HG03060 (cell line): ENCODE results near the gene MXI1.

Experiments used
- ATAC-seq: cut with Tn5 transposase; IDR thresholded peaks from one replicate; pipeline ENCODE4 v1.9.1; 2021; ENCODE audit warnings: low read depth, moderate number of reproducible peaks; ENCODE audit not compliant: unreplicated experiment

Gene MXI1

DNA sequence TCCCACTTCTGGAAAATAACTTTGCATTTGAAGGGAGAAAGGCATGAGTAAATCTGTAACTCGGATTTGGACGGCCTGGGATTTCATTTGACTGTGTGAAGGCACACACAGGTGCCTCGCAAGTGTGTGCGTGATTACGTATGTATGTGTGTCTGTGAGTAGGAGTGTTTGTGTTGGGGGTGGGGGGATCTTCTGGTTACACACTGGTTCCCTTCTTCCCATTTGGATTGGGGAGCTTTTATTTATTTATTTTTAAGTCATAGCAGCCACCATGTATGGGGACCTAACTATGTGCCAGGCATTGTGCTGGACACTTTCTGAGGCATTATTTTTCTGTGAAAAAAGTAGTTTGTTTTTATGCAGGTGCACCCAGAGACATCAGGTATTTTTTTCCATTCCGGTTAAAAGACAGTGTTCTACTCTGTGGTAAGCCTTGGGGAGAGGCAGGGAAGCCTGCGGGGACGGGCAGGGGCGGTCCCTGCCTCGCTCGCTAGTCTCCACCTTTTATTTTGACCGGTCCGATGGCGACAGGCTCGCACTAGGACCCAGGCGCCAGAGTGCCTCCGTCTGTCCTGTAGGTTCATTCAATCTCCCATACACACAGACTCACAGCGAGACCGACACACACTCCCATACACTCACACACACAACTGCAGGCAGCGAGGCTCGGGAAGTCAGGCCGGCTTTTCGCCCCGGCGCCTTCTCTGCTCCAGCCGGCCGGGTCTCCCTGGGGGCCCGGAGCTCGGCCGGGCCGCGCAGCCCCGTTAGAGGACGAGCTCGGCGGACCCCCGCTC lies at the start of gene MXI1:
MXI1 (plus strand) TSS at position 595 of the 794 bp plus-strand sequence. CDS start 204 bp downstream, outside the sequence.
- ATAC-seq: peak; percentile 36

- no peak for ATAC-seq
Observed at GRCh38 chr10:110158051-110159005, 49.1 kb upstream of the MXI1 start.

DNA sequence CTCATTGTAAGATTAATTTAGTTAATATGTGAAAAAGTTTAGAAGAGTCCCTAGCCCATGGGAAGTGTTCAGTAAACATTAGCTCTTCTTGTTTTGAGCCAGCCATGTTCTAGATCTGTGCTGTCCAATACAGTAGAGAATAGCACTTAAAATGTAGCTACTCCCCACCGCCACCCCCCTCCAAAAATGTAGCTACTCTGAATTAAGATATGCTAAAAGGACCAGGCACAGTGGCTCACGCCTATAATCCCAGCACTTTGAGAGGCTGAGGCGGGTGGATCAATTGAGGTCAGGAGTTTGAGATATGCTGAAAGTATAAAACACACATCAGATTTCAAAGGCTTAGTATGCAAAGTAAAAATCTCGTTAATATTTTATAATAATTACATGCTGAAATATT lies 47.3 kb upstream of the MXI1 start:
- ATAC-seq: no peak

- ATAC-seq: no peak
Observed at GRCh38 chr10:110160522-110160921, 46.9 kb upstream of the MXI1 start.

DNA sequence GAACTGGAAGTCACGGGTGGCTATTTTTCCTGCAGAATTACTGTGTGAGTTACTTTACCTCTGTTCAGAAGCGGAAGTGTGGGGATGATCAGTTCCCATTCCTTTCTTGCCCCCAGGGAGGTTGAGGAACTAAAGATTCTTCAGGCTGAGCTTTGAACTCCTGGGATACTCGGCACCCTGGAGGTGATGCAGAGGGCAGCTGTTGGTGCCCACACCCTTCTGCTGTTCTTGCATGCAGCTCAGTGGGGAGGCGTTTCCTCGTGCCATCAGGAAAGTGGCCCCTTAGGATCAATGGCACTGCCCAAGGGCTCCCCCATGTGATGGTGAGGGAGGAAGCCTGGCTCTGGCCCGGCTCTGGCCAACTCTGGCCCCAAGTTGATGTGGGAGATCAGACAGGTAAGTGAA lies 44.7 kb upstream of the MXI1 start:
- ATAC-seq: no peak

GRCh38 chr10:110163192-110163773 lies 44.1 kb upstream of the MXI1 start:
- no peak for ATAC-seq

- ATAC-seq: no peak
Observed at GRCh38 chr10:110163841-110164240, 43.6 kb upstream of the MXI1 start.

DNA sequence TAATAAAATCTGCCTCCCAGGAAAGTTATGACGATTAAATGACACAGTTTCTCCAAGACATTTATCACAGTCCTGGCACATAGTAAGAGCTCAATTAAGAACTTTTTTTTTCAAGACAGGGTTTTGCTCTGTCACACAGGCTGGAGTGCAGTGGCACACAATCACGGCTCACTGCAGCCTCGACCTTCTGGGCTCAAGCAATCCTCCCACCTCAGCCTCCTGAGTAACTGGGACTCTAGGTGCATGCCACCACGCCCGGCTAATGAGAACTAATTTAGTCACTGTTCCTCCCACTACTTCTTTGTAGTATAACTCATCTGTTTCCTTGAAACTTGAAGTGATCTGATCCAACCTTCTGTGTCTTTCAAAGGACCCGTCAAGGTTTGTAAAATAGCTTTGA lies 42.2 kb upstream of the MXI1 start:
- ATAC-seq: no peak

DNA sequence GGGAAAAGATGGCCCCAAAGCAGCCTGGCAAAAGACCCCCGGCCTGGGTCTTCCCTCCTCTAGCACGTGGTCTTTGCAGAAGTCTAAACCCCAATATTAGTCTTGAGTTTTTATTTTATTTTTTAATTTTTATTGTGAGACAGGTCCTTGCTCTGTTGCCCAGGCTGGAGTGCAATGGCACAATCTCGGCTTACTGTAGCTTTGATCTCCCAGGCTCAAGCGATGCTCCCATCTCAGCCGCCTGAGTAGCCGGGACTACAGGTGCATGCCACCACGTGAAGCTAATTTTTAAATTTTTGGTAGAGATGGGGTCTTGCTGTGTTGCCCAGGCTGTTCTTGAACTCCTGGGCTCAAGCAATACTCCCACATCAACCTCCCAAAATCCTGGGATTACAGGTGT lies 40.3 kb upstream of the MXI1 start:
- ATAC-seq: no peak

DNA sequence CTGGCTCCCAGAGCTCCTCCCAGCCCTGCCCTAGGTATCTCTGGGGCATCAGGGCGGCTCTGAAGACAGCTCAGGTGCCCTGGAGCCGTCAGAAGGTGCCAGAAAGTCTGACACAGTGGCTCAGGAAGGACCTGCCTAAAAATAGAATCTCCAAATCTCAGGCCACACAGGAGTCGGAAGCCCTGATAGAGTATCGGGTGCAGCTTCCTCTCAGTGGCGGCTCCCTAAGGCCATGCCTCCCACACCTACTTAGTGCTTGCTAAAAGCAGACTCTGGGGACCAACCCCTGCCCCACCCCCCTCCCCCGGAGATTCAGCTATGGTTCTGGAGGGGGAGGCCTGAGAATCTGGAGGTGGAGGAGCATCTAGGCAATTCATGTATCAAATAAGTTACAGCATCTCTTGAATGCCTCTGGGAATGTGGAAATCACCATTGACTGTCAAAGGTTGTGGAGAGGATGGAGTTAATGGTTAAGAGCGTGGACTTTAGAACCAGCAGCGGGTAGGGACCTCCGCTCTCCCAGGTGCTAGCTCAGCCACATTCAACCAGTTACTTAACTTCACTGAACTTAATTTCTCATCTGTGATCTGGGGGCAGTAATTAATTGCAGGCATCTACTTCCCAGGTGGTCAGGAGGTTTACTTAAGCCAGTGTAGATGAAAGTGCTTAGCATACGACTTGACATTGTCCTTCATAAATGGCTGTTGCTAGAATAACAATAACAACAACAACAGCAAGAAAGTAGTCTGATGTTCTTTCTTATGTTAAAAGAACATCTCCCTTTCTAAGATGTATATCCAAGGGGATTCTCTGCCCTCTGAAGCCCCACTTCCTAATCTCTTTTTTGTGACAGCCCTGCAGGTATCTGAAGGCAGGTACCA lies 38.6 kb upstream of the MXI1 start:
- no peak for ATAC-seq

GRCh38 chr10:110169586-110169985 lies 37.8 kb upstream of the MXI1 start:
- ATAC-seq: no peak

- no peak for ATAC-seq
Observed at GRCh38 chr10:110170142-110170971, 37.0 kb upstream of the MXI1 start.

DNA sequence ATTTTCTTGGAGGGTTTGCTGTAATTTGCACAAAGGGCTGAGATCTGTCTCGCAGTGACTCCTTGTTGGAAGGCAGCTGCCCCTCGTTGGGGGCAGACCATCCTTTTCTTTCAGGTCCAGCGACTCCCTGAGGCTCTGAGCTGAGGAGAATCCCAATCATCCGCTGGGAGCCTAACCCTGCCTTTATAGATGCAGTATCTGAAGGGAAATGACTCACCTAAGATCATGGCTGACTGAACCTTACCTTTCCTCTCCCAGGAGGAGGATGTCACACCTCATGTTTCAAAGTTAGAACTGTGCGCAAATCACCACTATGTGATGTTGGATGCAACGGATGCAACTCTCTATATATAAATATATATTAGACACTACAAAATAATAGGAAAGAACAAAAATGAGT lies 36.4 kb upstream of the MXI1 start:
- no peak for ATAC-seq

DNA sequence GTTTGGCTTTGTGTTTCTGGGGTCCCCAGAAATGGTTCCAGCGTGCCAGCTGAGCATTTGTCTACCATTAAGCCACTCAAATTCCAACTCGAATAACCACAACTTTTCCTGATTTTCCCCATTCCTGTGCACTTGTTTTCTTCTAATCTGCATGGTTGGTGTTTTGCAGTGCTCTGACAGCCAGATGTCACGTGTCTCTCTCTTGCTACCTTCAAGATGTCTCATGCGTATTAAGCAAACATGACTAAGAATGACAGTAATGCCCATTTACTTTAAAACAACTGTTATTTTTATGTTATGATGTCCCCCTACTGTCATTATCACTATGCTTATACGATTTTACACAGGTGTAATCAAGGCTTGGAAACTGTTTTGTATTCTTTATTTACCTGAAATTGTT lies 35.2 kb upstream of the MXI1 start:
- no peak for ATAC-seq

DNA sequence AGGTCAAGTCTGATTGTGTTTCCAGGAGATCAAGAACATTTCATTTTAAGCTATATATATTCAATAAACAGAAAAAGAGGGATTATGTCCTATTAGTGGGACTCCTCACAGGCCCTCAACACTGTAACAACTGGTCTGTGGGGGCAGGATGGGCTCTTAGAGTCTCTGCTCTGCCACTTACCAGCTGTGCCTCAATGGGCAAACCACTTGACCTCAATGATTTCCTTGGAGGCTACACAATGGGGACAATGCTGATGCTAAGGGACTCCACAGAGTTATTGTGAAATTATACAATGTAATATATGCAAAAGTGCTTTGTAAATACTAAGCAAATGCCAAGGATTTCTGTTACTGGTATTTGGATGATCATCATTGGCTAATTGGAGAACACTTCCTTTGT lies 33.2 kb upstream of the MXI1 start:
- ATAC-seq: no peak

DNA sequence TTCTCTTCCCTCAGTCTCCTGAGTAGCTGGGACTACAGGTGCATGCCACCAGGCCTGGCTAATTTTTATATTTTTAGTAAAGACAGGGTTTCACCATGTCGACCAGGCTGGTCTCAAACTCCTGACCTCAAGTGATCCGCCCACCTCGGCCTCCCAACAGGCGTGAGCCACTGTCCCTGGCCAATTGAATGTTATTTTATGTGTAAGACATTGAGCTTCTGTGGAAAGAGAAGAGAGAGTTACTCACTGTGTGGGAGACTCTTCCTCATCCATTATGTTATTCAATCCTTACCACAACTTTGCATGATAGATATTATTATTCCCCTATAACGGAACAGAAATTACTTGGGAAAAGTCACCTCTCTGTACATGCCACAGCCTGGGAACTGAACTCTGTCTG lies 32.6 kb upstream of the MXI1 start:
- no peak for ATAC-seq

DNA sequence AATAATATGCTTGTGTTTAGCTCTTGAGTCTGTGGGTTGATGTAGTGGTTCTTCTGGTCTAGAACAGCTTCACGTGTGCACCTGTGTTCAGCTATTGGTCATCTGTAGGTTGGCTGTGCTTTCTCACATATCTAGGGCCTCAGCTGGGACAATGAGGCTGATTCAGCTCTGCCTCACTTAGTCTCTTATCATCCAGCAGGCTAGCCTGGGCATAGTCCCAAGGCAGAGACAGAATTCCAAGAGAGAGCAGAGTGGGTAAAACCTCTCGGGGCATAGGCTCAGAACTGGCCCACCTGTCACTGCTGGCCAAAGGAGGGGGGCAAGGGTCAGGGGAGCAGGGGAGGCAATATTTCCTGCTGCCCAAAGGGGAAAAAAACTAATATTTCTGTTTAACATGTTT lies 32.0 kb upstream of the MXI1 start:
- ATAC-seq: no peak

DNA sequence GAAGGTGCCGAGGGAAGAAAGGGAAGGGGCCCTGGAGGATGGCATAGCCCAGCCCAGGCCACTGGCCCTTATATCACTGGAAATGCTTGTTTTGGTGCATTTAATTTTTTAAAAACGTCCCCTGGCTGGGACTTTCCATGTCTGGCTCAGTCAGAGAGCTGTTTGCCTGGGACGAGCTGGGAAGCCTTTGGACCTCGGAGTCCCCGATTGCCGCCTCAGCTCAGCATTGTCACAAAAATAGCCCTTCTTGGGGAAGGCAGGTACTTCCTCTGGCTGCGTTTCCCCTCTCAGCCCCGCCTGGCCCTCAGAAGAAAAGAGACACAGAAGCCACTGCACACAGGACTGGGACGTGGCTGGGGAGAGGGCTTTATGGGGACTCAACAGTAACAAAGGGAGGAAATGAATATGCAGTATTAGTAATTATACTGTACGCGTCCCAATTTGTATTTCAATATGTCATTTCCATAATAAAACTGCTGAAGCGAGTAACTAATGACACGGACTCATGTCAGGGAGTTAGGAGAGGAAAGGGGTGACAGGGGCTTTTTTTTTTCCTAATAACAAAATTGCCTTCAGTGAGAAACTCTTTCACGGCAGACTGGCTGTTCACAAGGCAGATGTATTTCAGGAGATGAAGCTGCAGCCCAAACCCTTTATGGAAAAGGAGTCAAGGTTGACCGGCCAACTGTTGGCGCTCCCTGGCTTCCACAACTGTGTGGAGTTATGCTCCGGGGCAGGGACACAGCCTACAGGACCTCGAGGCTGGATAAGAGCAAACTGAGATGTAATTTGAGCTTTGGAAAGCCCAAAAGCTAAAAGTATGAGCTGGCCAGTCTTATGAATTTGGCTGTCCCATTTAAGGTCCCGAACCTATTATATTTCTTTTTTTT lies 31.0 kb upstream of the MXI1 start:
- no peak for ATAC-seq
